K562 (cell line): Measurements from ENCODE around the gene PLEKHF1. TPM values are rescaled to one million over a fixed set of nuclear protein-coding genes. Genes with fewer than 3 reads are reported as not detected.
A peak's percentile ranks its signal among the peaks of the same experiment; 100 is the strongest.

Experiments
- ARNT ChIP-seq, 2 experiments: fragments of 450-650 bp; IDR thresholded peaks; 2 replicates each; pipeline ENCODE4 v1.6.1; 2016; ENCODE audit warnings: mild to moderate bottlenecking in 1 of 2
- CREBBP ChIP-seq: IDR thresholded peaks from one replicate; pipeline ENCODE4 v1.6.1; 2012; ENCODE audit warnings: low read depth, mild to moderate bottlenecking, control low read depth, inconsistent platforms, low read length
- E2F1 ChIP-seq: sonication (generic); formaldehyde crosslinking; IDR thresholded peaks from 2 replicates; pipeline ENCODE4 v1.8.1; 2023; ENCODE audit warnings: mild to moderate bottlenecking, missing genetic modification reagents, moderate library complexity
- FOXJ2 ChIP-seq: fragments of 200-800 bp; sonication (Bioruptor generic); IDR thresholded peaks from 2 replicates; pipeline ENCODE4 v1.6.1; 2016; ENCODE audit warnings: missing genetic modification characterization, missing compliant biosample characterization
- FUS ChIP-seq: fragments of 200-400 bp; formaldehyde crosslinking; optimal IDR thresholded peaks from 2 replicates; pipeline ENCODE3; 2017; ENCODE audit warnings: low read depth, low read length
- HDAC1 ChIP-seq, 2 experiments: fragments of 450-650 bp; IDR thresholded peaks; 2 replicates each; pipeline ENCODE4 v1.6.1; 2016 to 2017; ENCODE audit warnings: inconsistent platforms in 1 of 2, mild to moderate bottlenecking in 1 of 2, moderate library complexity in 1 of 2
- HEY1 ChIP-seq: fragments of 250-450 bp; sonication (Bioruptor Pico); IDR thresholded peaks from 2 replicates; pipeline ENCODE4 v1.5.0; 2020; ENCODE audit warnings: mild to moderate bottlenecking, moderate library complexity, borderline replicate concordance
- MBD1 ChIP-seq: fragments of 250-450 bp; sonication (Bioruptor Pico); IDR thresholded peaks from 2 replicates; pipeline ENCODE4 v1.8.0; 2022; ENCODE audit warnings: inconsistent platforms
- MECOM ChIP-seq: fragments of 250-450 bp; sonication (Bioruptor Pico); IDR thresholded peaks from 2 replicates; pipeline ENCODE4 v1.8.0; 2022; ENCODE audit warnings: inconsistent platforms
- MYBL2 ChIP-seq, 2 experiments: fragments of 450-650 bp in 1 of 2; sonication (generic) in 1 of 2; formaldehyde crosslinking in 1 of 2; IDR thresholded peaks; 2 replicates each; pipeline versions ENCODE4 v1.6.1 to v1.8.1; 2017 to 2022; ENCODE audit warnings: borderline replicate concordance in 1 of 2, inconsistent platforms in 1 of 2, low read depth in 1 of 2, mild to moderate bottlenecking in 1 of 2, missing genetic modification reagents in 1 of 2, moderate library complexity in 1 of 2
- RBM22 ChIP-seq: fragments of 200-400 bp; formaldehyde crosslinking; IDR thresholded peaks from 2 replicates; pipeline ENCODE4 v1.6.1; 2018; ENCODE audit warnings: low read length, low read depth; ENCODE audit not compliant: poor library complexity, severe bottlenecking
- SMAD2 ChIP-seq: fragments of 150-350 bp; IDR thresholded peaks from 2 replicates; pipeline ENCODE4 v1.6.1; 2014; ENCODE audit warnings: low read depth, mild to moderate bottlenecking, low read length
- SMARCC2 ChIP-seq: fragments of 450-650 bp; IDR thresholded peaks from 2 replicates; pipeline ENCODE4 v1.6.1; 2017; ENCODE audit warnings: antibody characterized with exemption, moderate library complexity, mild to moderate bottlenecking, low read depth
- TAF15 ChIP-seq: fragments of 200-400 bp; formaldehyde crosslinking; IDR thresholded peaks from 2 replicates; pipeline ENCODE4 v1.6.1; 2017; ENCODE audit warnings: mild to moderate bottlenecking, low read depth, low read length, moderate library complexity
- ZFP1 ChIP-seq: fragments of 450-650 bp; formaldehyde crosslinking; IDR thresholded peaks from 2 replicates; pipeline ENCODE4 v1.4.0; 2020; ENCODE audit warnings: mild to moderate bottlenecking, mixed read lengths
- ZNF212 ChIP-seq: fragments of 450-650 bp; formaldehyde crosslinking; IDR thresholded peaks from 2 replicates; pipeline ENCODE4 v1.4.0; 2020; ENCODE audit warnings: mild to moderate bottlenecking
- ZNF318 ChIP-seq, 2 experiments: fragments of 450-650 bp; IDR thresholded peaks; 2 replicates each; pipeline ENCODE4 v1.6.1; 2016; ENCODE audit warnings: mild to moderate bottlenecking in 2 of 2, borderline replicate concordance in 1 of 2, low read depth in 1 of 2, moderate library complexity in 1 of 2
- polyA plus RNA-seq, 8 experiments: library from polyadenylated mRNA; depleted of rRNA in 4 of 8; stranded (reverse) in 5 of 8; unstranded in 3 of 8; fragments of >200 nt; fragmentation: Nextera tagmentation in 2 of 8; fragmentation: Illumina TruSeq in 1 of 8; extraction: Ambion mirVana in 2 of 8; extraction: Trizol in 1 of 8; gene quantifications; 2 replicates each; pipeline versions ENCODE4 v1.2.1 to v1.2.3, GENCODE V29; 2011 to 2014; ENCODE audit warnings: inconsistent platforms in 1 of 8, missing spikeins in 1 of 8
- total RNA-seq, 7 experiments: library from RNA; depleted of rRNA in 6 of 7; stranded (reverse); fragments of >200 nt in 6 of 7; fragmentation: Illumina TruSeq in 2 of 7; extraction: Trizol in 2 of 7; gene quantifications; 2 replicates each; pipeline versions ENCODE4 v1.2.1 to v1.2.3, GENCODE V29; 2011 to 2021; ENCODE audit warnings: low replicate concordance in 1 of 7

PLEKHF1 gene
- total and polyA plus RNA-seq, 9 of the 15 experiments (the other 6 are each of a cell fraction or from before 2014, with no cell fraction given): 0.07 to 13.4 (median 3.9) TPM; not detected in 1

GRCh38 chr19:29687244-29687896 lies 22.1 kb downstream of the PLEKHF1 start (continued):
- TF ChIP-seq ZNF318 (IDR thresholded peaks at IDR 0.05; ENCODE audit: borderline replicate concordance in 1 of 2, low read depth in 1 of 2) (peak in 1 of 2 experiments; percentile 41; a peak in 2 of 4 replicates), FOXJ2 (tag) (no peak), HDAC1 (IDR thresholded peaks at IDR 0.05) (no peak), ZFP1 (CRISPR knock-in tag) (no peak), ZNF212 (CRISPR knock-in tag) (no peak), FUS (no peak), SMAD2 (no peak), HEY1 (no peak), MECOM (CRISPR knock-in tag) (0 out of 2 replicates have a peak, but pooled peaks have one; percentile 13), ARNT (IDR thresholded peaks at IDR 0.05) (peak in 1 of 2 experiments; percentile 19; a peak in 1 of 4 replicates), E2F1 (CRISPR knock-in tag) (no peak), CREBBP (no peak), MYBL2 (IDR thresholded peaks at IDR 0.05; ENCODE audit: low read depth) (no peak), MYBL2 (CRISPR knock-in tag; IDR thresholded peaks at IDR 0.05; ENCODE audit: borderline replicate concordance) (no peak), RBM22 (no peak), MBD1 (CRISPR knock-in tag) (no peak), TAF15 (no peak), SMARCC2 (no peak)
